Kidney epithelial cell (primary cell): ENCODE results near the gene IL5. TPM values are rescaled to one million over a fixed set of nuclear protein-coding genes. Genes with fewer than 3 reads are reported as not detected.
"Not testable (repeated sequence)": the region's sequence is repeated elsewhere in the genome, so short reads cannot be mapped to it uniquely, and the experiment has no call there.

Experiments
- DNase-seq: peaks from one replicate; pipeline ENCODE4 v3.0.0-alpha.2; 2010; ENCODE audit warnings: low read depth
- H3K27me3 ChIP-seq: 2 replicates; pipeline ENCODE4 v1.6.0; 2011; ENCODE audit warnings: low read length; ENCODE audit not compliant: control insufficient read depth, insufficient read depth
- H3K36me3 ChIP-seq: 2 replicates; pipeline ENCODE4 v1.5.1; 2011; ENCODE audit warnings: low read length; ENCODE audit not compliant: control insufficient read depth, insufficient read depth
- H3K4me3 ChIP-seq: 2 replicates; pipeline ENCODE4 v1.5.1; 2011; ENCODE audit warnings: low read depth, mild to moderate bottlenecking, control low read depth, low read length
- total RNA-seq: library from RNA; depleted of rRNA; stranded (reverse); fragments of >200 nt; gene quantifications from 2 replicates; pipeline ENCODE4 v1.2.3, GENCODE V29; 2015
- TF ChIP-seq, protein P1 (sequence below): IDR thresholded peaks from 2 replicates; pipeline ENCODE4 v1.5.1; 2011; ENCODE audit warnings: mild to moderate bottlenecking, moderate library complexity, low read length, control low read depth, inconsistent platforms; ENCODE audit not compliant: insufficient read depth, poor library complexity, severe bottlenecking

The IL5 gene
- total RNA-seq, 1 donor from 2014 or later: not detected

DNA sequence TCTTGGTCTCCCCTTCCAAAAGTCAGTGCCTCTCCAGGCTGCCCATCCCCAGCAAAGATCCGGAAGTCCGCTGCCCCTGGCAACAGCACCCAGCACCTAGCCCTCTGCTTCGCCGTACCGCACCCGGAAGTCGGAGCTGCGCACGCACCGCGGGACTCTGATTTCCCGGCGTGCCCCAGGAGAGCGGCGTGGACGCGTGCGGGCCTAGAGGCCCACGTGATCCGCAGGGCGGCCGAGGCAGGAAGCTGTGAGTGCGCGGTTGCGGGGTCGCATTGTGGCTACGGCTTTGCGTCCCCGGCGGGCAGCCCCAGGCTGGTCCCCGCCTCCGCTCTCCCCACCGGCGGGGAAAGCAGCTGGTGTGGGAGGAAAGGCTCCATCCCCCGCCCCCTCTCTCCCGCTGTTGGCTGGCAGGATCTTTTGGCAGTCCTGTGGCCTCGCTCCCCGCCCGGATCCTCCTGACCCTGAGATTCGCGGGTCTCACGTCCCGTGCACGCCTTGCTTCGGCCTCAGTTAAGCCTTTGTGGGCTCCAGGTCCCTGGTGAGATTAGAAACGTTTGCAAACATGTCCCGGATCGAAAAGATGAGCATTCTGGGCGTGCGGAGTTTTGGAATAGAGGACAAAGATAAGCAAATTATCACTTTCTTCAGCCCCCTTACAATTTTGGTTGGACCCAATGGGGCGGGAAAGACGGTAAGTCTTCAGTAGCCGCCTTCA lies 13.6 kb upstream of the IL5 start, which contains the start of gene RAD50:
TSS of gene RAD50 (plus strand) at position 215 of the 715 bp plus-strand sequence. CDS start at position 563, 348 bp downstream.
- TF ChIP-seq, protein P1, sequence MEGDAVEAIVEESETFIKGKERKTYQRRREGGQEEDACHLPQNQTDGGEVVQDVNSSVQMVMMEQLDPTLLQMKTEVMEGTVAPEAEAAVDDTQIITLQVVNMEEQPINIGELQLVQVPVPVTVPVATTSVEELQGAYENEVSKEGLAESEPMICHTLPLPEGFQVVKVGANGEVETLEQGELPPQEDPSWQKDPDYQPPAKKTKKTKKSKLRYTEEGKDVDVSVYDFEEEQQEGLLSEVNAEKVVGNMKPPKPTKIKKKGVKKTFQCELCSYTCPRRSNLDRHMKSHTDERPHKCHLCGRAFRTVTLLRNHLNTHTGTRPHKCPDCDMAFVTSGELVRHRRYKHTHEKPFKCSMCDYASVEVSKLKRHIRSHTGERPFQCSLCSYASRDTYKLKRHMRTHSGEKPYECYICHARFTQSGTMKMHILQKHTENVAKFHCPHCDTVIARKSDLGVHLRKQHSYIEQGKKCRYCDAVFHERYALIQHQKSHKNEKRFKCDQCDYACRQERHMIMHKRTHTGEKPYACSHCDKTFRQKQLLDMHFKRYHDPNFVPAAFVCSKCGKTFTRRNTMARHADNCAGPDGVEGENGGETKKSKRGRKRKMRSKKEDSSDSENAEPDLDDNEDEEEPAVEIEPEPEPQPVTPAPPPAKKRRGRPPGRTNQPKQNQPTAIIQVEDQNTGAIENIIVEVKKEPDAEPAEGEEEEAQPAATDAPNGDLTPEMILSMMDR: no peak
- H3K36me3 ChIP-seq: no peaks in the 10 kb centered on the region
- H3K4me3 ChIP-seq: peak within 1 kb of the TSS; percentile 52
- peak; percentile 62 for DNase-seq
- no peaks in the 10 kb centered on the region for H3K27me3 ChIP-seq

DNA sequence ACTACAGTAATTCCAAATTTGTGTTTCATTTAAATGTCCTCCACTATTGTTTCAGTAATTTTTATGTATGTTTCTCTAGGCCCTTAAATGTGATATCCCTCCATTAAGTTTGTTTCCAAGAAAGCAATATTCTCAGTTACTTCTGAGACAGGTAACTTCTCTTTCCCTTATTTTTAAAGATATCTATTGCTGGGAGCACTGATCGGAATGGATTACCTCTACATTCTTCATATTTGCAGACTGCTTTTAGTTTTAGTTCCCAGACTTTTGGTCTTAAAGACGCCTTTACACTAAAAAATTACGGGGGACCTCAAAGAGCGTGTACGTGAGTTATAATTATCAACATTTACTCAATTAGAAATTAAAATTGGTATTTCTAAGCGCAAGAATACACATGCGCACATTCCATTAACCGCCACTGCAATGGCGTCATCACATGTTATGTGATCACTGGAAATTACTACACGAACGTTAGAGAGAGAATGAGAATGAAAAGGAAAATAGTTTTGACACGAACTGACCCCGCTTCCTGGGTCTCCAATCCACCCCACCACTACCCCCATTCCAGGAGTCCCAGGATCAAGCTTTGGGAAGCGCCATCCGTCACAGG lies 12.9 kb upstream of the IL5 start:
- TF ChIP-seq, protein P1: no peak
- Histone ChIP-seq H3K27me3 (no peaks in the 10 kb centered on the region), H3K36me3 (no peaks in the 10 kb centered on the region), H3K4me3 (peak overlapping the region; percentile 52)
- no peak for DNase-seq

- H3K27me3 ChIP-seq: no peaks in the 10 kb centered on the region
- no peaks in the 10 kb centered on the region for H3K36me3 ChIP-seq
- TF ChIP-seq, protein P1: no peak
- DNase-seq: no peak
- H3K4me3 ChIP-seq: no peak overlapping the region
Measured at GRCh38 chr5:132549576-132549975, 6.3 kb upstream of the IL5 start.

DNA sequence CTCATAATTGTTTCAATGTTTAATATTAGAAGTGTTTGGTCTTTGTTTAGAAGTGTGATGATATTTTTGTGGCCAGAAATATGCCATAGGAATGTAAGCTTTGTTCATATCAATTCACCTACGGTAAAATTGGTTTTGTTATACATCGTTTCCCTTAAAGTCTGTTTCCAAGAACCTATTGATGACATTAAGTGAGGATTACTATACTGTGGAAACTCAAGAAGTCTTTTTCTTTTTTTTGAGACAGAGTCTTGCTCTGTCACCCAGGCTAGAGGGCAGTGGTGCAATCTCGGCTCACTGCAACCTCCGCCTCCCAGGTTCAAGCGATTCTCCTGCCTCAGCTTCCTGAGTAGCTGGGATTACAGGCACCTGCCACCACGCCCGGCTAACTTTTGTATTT lies 5.5 kb upstream of the IL5 start:
- DNase-seq: not testable (repeated sequence)

GRCh38 chr5:132547269-132547668 lies 3.9 kb upstream of the IL5 start:
- Histone ChIP-seq H3K4me3 (no peak overlapping the region), H3K27me3 (no peaks in the 10 kb centered on the region), H3K36me3 (no peaks in the 10 kb centered on the region)
- TF ChIP-seq, protein P1: no peak
- no peak for DNase-seq

More for the DNA sequence above, 5.5 kb upstream of the IL5 start:
- H3K36me3 ChIP-seq, H3K4me3 ChIP-seq, H3K27me3 ChIP-seq: not testable (repeated sequence)

GRCh38 chr5:132546108-132546507 lies 2.8 kb upstream of the IL5 start:
- H3K4me3 ChIP-seq: no peak overlapping the region
- TF ChIP-seq, protein P1: no peak
- no peak for DNase-seq
- H3K27me3 ChIP-seq: no peaks in the 10 kb centered on the region
- no peaks in the 10 kb centered on the region for H3K36me3 ChIP-seq
